IPS-20b (cell line): Measurements from ENCODE around the gene MAIP1.
A peak's percentile ranks its signal among the peaks of the same experiment; 100 is the strongest.
"Not testable (repeated sequence)": the region's sequence is repeated elsewhere in the genome, so short reads cannot be mapped to it uniquely, and the experiment has no call there.

Source experiments
- H3K27ac ChIP-seq: one replicate; pipeline ENCODE4 v1.5.1; 2013; ENCODE audit warnings: low read length
- H3K27me3 ChIP-seq: 2 replicates; pipeline ENCODE4 v1.6.1; 2013; ENCODE audit warnings: mild to moderate bottlenecking, low read length, inconsistent platforms; ENCODE audit not compliant: insufficient read depth
- H3K36me3 ChIP-seq: 2 replicates; pipeline ENCODE4 v1.6.1; 2013; ENCODE audit warnings: low read depth, mild to moderate bottlenecking, inconsistent platforms, low read length, moderate library complexity; ENCODE audit not compliant: insufficient read depth
- H3K4me1 ChIP-seq: 2 replicates; pipeline ENCODE4 v1.6.1; 2013; ENCODE audit warnings: mild to moderate bottlenecking, control low read depth, inconsistent platforms, low read length, moderate library complexity; ENCODE audit not compliant: insufficient read depth
- H3K4me3 ChIP-seq: 2 replicates; pipeline ENCODE4 v1.5.1; 2013; ENCODE audit warnings: mild to moderate bottlenecking, low read length, inconsistent platforms
- H3K9ac ChIP-seq: 2 replicates; pipeline ENCODE4 v1.6.1; 2013; ENCODE audit warnings: low read depth, mild to moderate bottlenecking, inconsistent platforms, low read length, moderate library complexity
- H3K9me3 ChIP-seq: 2 replicates; pipeline ENCODE4 v1.6.1; 2013; ENCODE audit warnings: mild to moderate bottlenecking, low read depth, low read length, inconsistent platforms; ENCODE audit not compliant: insufficient read depth

The MAIP1 gene, protein sequence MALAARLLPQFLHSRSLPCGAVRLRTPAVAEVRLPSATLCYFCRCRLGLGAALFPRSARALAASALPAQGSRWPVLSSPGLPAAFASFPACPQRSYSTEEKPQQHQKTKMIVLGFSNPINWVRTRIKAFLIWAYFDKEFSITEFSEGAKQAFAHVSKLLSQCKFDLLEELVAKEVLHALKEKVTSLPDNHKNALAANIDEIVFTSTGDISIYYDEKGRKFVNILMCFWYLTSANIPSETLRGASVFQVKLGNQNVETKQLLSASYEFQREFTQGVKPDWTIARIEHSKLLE

DNA sequence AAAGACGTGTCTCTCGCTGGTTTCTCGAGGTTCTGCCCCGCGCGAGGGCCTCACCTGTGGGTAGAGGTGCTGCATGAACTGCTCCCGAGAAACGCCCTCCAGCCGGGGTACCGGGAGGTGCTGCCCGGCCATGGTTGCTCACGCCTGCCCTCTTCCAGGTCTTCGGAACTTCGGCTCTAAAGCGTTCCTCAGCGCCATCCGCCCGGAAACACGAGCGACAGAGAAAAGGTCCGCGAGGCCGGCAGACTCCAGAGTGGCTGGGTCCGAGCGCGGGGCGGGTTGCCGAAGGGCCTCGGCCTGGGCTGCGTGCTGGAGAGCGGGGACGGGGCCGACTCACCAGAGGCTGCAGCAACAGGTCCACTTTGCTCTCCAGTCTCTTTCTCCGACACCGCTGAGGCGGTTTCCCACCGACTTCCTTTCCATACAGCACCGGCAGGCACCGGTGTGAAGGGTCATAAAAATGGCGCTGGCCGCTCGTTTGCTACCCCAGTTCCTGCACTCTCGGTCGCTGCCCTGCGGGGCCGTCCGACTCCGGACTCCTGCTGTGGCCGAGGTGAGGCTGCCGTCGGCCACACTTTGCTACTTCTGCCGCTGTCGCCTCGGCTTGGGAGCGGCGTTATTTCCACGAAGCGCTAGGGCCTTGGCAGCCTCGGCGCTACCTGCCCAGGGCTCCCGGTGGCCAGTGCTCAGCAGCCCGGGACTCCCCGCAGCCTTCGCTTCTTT, at the start of gene MAIP1, which contains the start of gene TYW5:
Gene MAIP1, plus strand, starts transcription at position 244 of the 723 bp plus-strand sequence. Its CDS starts 217 bp downstream, at position 461.
Gene TYW5, minus strand, starts transcription at position 153 of the 723 bp plus-strand sequence. Its CDS starts 21 bp downstream, at position 132.
- peak within 1 kb of the TSS; percentile 91 for H3K9ac ChIP-seq
- peak within 1 kb of the TSS; percentile 88 for H3K27ac ChIP-seq
- H3K9me3 ChIP-seq, result no peaks in the 10 kb centered on the region
- no peaks in the 10 kb centered on the region for H3K27me3 ChIP-seq
- peak within 1 kb of the TSS; percentile 99 for H3K4me3 ChIP-seq
- peaks cover 35% of the 10 kb centered on the region for H3K36me3 ChIP-seq
- H3K4me1 ChIP-seq, result peaks cover 4% of the 10 kb centered on the region; the same call in 1 of the 2 replicates

DNA sequence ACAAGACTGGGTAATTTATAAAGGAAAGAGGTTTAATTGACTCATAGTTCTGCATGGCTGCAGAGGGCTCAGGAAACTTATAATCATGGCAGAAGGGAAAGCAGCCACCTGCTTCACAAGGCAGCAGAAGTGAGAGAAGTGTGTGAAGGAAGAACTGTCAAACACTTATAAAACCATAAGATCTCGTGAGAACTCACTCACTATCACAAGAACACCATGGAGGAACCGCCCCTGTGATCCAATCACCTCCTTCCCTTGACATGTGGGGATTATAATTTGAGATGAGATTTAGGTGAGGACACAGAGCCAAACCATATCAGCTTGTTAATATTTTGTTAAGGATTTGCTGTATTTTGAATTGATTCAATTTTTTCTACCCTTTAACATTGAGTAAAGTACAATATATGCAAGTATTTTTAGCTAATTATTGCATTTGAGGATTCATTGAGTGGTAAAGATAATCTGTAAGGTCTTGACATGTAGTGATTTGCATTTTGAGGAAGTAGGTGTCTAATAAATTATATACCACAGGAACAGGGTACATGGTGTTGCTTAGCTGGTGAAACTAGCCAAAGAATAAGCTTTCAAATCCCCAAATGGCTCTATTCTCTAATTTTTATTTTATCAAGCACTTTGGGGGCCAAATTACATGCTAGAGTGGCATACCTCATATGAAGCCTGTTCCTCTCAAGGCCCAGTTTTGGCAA, 48.2 kb upstream of the MAIP1 start:
- no peak overlapping the region for H3K4me3 ChIP-seq
- peaks cover 8% of the 10 kb centered on the region; the same call in 1 of the 2 replicates for H3K4me1 ChIP-seq
- H3K36me3 ChIP-seq, result no peaks in the 10 kb centered on the region
- H3K9me3 ChIP-seq, result no peaks in the 10 kb centered on the region
- no peak overlapping the region for H3K27ac ChIP-seq
- H3K9ac ChIP-seq, result no peak overlapping the region
- no peaks in the 10 kb centered on the region for H3K27me3 ChIP-seq

DNA sequence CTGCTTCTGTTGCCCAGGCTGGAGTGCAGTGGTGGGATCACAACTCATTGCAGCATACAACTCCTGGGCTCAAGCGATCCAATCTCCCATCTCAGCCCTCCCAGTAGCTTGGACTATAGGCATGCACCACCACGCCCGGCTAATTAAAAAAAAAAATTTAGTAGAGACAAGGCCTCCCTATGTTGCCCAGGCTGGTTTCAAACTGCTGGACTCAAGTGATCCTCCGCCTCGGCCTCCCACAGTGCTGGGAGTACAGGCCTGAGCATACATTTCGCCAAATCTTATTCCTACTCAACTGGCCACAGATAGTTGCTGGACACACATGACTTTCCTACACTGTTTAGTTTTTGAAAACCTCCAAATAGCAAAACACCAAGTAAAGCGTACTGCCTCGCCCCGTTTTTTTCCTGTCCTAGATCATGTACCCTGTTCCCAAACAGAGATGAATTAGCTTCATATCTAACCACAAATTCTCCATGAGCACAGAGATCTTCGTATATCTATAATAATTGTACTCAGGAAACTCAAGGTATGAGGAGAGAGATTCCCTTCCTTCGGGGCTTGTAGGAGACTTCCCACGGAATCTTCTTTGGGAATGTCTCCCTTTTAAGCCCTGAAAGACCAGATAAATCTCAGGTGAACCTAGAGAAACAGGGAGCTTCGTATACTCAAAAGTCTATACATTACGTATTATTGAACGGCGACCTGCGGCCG, 44.9 kb upstream of the MAIP1 start:
- Histone ChIP-seq H3K9me3 (peaks cover under 1% of the 10 kb centered on the region; the same call in 1 of the 2 replicates), H3K4me3 (peak overlapping the region; percentile 86), H3K36me3 (peaks cover 14% of the 10 kb centered on the region), H3K27ac (peak overlapping the region; percentile 90), H3K27me3 (no peaks in the 10 kb centered on the region), H3K4me1 (peaks cover 8% of the 10 kb centered on the region; the same call in 1 of the 2 replicates), H3K9ac (peak overlapping the region; percentile 93)

DNA sequence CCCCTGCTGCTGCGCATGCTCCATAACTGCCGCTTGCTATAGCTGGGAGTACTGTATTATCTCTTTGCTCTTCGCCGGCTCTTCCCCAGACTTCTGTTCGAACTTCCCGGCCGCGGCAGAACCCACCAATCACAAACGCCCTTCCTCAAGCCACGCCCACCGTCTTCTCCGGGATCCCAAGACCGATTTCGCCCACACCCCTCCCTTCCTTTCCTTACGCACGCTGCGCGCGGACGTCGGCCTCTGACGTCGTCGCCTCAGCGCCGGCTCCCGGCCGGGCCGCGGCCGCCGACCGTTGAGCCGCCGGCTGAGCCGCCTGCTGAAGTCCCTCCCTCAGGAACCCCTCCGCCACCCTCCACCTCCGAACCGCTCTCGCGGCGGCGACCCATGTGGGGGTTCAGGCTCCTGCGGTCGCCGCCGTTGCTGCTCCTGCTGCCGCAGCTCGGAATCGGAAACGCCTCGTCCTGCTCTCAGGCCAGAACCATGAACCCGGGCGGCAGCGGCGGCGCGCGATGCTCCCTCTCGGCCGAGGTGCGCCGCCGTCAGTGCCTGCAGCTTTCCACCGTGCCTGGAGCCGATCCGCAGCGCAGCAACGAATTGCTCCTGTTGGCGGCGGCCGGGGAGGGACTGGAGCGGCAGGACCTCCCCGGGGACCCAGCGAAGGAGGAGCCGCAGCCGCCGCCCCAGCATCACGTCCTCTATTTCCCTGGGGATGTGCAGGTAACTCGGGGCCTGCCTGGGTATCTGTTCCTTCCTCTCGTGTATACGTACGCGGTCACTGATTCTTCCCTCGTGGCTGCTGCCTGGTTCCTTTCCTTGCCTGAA, 44.1 kb upstream of the MAIP1 start, which contains the start of gene C2orf69:
Gene C2orf69, plus strand, starts transcription at position 242 of the 825 bp plus-strand sequence. Its CDS starts 146 bp downstream, at position 388.
- peaks cover 8% of the 10 kb centered on the region; the same call in 1 of the 2 replicates for H3K4me1 ChIP-seq
- H3K4me3 ChIP-seq, result peak within 1 kb of the TSS; percentile 86
- no peaks in the 10 kb centered on the region for H3K27me3 ChIP-seq
- H3K36me3 ChIP-seq, result peaks cover 22% of the 10 kb centered on the region
- peak within 1 kb of the TSS; percentile 93 for H3K9ac ChIP-seq
- peaks cover 8% of the 10 kb centered on the region for H3K9me3 ChIP-seq
- peak within 1 kb of the TSS; percentile 90 for H3K27ac ChIP-seq

DNA sequence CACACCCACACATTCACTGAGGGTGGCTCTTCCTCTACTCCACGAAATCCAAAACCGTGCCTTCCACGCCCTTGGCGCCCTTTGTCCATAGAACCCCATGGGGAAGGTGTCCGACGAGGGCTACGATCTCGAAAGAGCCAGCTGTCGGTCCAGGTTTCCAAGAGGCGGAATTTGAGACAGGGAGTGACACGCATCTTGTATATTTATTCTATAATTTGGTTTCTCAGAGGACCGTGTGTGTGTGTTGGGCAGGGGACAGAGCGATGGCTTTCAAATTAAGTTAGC, 43.6 kb upstream of the MAIP1 start:
- H3K4me3 ChIP-seq, result peak overlapping the region; percentile 86
- peaks cover 8% of the 10 kb centered on the region; the same call in 1 of the 2 replicates for H3K4me1 ChIP-seq
- peaks cover 14% of the 10 kb centered on the region for H3K9me3 ChIP-seq
- H3K9ac ChIP-seq, result peak overlapping the region; percentile 89
- peak overlapping the region; percentile 89 for H3K27ac ChIP-seq
- H3K36me3 ChIP-seq, result peaks cover 27% of the 10 kb centered on the region
- no peaks in the 10 kb centered on the region for H3K27me3 ChIP-seq

DNA sequence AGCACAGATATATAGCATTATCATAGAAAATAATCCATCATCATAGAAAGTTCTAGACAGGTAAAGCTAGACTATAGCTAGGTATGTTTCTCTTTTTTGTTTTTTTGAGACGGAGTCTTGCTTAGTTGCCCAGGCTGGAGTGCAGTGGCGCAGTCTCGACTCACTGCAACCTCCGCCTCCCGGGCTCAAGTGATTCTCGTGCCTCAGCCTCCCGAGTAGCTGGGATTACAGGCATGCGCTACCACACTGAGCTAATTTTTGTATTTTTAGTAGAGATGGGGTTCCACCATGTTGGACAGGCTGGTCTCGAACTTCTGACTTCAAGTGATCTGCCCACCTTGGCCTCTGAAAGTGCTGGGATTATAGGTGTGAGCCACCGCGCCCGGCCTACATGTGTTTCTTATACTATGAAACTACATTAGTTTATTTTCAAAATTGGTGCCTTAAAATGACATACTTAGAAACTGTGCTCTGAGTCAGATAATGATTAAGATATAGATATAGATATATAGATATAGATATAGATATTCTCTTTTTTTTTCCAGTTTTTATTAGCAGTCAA, 42.7 kb upstream of the MAIP1 start:
- not testable (repeated sequence) for H3K27ac ChIP-seq, H3K27me3 ChIP-seq, H3K4me1 ChIP-seq
- peak overlapping the region; percentile 86 for H3K4me3 ChIP-seq
- peak overlapping the region; percentile 89; the same call in 1 of the 2 replicates for H3K9ac ChIP-seq
- peaks cover 21% of the 10 kb centered on the region for H3K9me3 ChIP-seq
- peaks cover 35% of the 10 kb centered on the region for H3K36me3 ChIP-seq

DNA sequence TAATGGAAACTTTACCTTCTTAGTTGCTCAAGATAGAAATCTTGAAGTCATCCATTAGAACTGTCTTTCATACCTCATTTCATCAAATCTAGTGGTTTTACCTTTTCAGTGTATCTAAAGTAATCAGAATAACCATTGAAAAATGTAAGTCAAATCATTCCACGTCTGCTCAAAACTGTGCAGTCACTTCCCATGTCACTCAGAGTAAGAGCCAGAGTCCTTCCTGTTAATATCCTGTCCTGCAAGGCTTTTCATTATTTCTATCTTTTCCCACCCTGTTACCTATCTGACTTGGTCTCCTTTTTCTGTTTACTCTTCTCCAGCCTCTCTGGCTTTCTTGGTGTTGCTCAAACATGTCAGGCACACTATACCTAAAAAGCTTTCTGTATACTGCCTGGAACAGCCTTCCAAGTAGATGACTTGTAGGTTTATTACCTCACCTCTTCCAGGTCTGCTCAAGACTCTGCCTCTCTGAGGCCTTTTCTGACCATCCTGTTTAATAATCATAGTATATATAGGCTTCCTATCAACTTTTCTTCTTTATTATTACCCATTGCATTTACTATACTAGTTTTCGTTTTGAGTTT, 40.9 kb upstream of the MAIP1 start:
- peaks cover 10% of the 10 kb centered on the region; the same call in 1 of the 2 replicates for H3K4me1 ChIP-seq
- peaks cover 24% of the 10 kb centered on the region for H3K9me3 ChIP-seq
- H3K4me3 ChIP-seq, result peak overlapping the region; percentile 16
- H3K9ac ChIP-seq, result no peak overlapping the region
- H3K27ac ChIP-seq, result no peak overlapping the region
- no peaks in the 10 kb centered on the region for H3K27me3 ChIP-seq
- peaks cover 53% of the 10 kb centered on the region for H3K36me3 ChIP-seq

DNA sequence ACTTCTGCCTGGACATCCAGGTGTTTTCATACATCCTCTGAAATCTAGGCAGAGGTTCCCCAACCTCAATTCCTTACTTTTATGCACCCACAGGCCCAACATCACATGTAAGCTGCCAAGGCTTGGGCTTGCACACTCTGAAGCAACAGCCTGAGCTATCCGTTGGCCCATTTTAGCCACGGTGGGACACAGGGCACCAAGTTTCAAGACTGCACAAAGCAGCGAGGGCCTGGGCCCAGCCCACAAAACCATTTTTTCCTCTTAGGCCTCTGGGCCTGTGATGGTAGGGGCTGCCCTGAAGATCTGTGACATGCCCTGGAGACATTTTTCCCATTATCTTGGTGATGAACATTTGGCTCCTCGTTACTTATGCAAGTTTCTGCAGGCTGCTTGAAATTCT, 38.4 kb upstream of the MAIP1 start:
- Histone ChIP-seq H3K9me3 (peaks cover 24% of the 10 kb centered on the region), H3K27me3 (no peaks in the 10 kb centered on the region), H3K9ac (no peak overlapping the region), H3K4me1 (peaks cover 5% of the 10 kb centered on the region; the same call in 1 of the 2 replicates), H3K4me3 (no peak overlapping the region), H3K27ac (no peak overlapping the region), H3K36me3 (peaks cover 61% of the 10 kb centered on the region)

DNA sequence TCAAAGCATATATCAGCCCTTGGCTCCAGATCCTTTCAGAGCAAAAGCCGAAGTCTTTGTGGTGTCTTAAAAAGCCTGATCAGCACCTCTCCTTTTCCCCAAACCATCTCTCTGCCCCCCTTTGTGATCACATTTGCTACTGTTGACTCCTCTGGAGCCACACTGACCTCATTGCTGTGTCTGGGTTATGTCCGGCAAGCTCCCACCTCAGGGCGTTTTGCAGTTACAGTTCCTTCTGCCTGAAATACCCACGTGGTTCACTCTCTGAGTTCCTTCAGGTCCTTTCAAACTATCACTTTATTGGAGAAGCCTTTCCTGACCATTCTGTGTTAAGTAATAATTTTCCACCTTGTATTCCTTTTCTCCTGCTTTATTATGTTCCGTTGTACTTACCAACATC, 32.5 kb upstream of the MAIP1 start:
- Histone ChIP-seq H3K9ac (peak overlapping the region; percentile 42; the same call in 1 of the 2 replicates), H3K4me3 (no peak overlapping the region), H3K27ac (no peak overlapping the region), H3K4me1 (peaks cover 19% of the 10 kb centered on the region; the same call in 1 of the 2 replicates), H3K36me3 (peaks cover 60% of the 10 kb centered on the region), H3K9me3 (peaks cover 3% of the 10 kb centered on the region; the same call in 1 of the 2 replicates), H3K27me3 (no peaks in the 10 kb centered on the region)

DNA sequence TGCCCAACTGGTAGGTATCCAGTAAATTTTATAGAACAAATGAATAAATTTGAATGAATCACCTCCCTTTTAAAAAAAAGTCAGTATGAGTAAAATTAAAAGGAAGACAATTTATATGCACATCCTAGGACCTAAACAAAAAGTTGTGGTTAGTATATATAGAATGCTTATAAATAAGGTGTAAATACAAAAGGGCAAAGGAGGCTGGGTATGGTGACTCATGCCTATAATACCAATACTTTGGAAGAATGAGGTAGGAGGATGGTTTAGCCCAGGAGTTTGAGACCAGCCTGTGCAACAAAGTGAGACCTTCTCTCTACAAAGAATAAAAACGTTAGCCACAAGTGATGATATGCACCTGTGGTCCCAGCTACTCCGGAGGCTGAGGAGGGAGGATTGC, 31.5 kb upstream of the MAIP1 start:
- H3K27ac ChIP-seq, result no peak overlapping the region
- peaks cover 29% of the 10 kb centered on the region; the same call in 1 of the 2 replicates for H3K4me1 ChIP-seq
- no peak overlapping the region for H3K4me3 ChIP-seq
- peaks cover 50% of the 10 kb centered on the region for H3K36me3 ChIP-seq
- H3K9me3 ChIP-seq, result no peaks in the 10 kb centered on the region
- no peaks in the 10 kb centered on the region for H3K27me3 ChIP-seq
- H3K9ac ChIP-seq, result no peak overlapping the region
